Psoas muscle (tissue), 8 donors: Measurements from ENCODE around the gene DLG5. TPM values are rescaled to one million over a fixed set of nuclear protein-coding genes. Genes with fewer than 3 reads are reported as not detected.

Experiments used
- ATAC-seq, 4 donors: fragments of 200-7000 bp; cut with Tn5 transposase; one replicate each; pipeline ENCODE4 v1.9.1; 2020; ENCODE audit warnings: moderate library complexity in 3 of 4, mild to moderate bottlenecking in 2 of 4
- DNase-seq, 2 donors: peaks; one replicate each; pipeline ENCODE4 v3.0.0-alpha.2; 2020
- H3K27ac ChIP-seq: fragments of 200-600 bp; one replicate; pipeline ENCODE4 v1.8.0; 2022
- H3K27me3 ChIP-seq, 3 donors: fragments of 200-600 bp in 1 of 3; one replicate each; pipeline versions ENCODE4 v1.6.1 to v1.8.0; 2013 to 2022; ENCODE audit warnings: low read length in 2 of 3, mild to moderate bottlenecking in 2 of 3, moderate library complexity in 1 of 3; ENCODE audit not compliant: insufficient read depth in 3 of 3
- H3K36me3 ChIP-seq, 2 donors: fragments of 200-600 bp in 1 of 2; one replicate each; pipeline versions ENCODE4 v1.6.1 to v1.8.0; 2013 to 2022; ENCODE audit warnings: low read depth in 1 of 2, mild to moderate bottlenecking in 1 of 2, moderate library complexity in 1 of 2; ENCODE audit not compliant: insufficient read depth in 1 of 2
- H3K4me1 ChIP-seq: fragments of 200-600 bp; one replicate; pipeline ENCODE4 v1.8.0; 2022
- H3K4me3 ChIP-seq: fragments of 200-600 bp; one replicate; pipeline ENCODE4 v1.8.0; 2022; ENCODE audit warnings: mild to moderate bottlenecking
- H3K9me3 ChIP-seq: fragments of 200-600 bp; one replicate; pipeline ENCODE4 v1.8.0; 2022
- WGBS, 3 donors: extraction: QIAGEN DNeasy Blood & Tissue Kit; methylation state at CpG; one replicate each; pipeline versions ENCODE4 v1.1.6 to v1.1.7; 2013; 5-methylcytosine and 5-hydroxymethylcytosine counted together
- intact Hi-C, 2 donors: fragments of 100-400 bp; cut with DNase I; formaldehyde crosslinking; loops; one replicate each; pipeline versions ENCODE4 v1.11.0 to v1.14.2; 2022
- polyA plus RNA-seq, 3 donors: library from polyadenylated mRNA; stranded (reverse); fragments of 200-250 nt; gene quantifications; one replicate each; pipeline ENCODE4 v1.2.3, GENCODE V29; 2013
- total RNA-seq, 4 donors: library from RNA; stranded (reverse); fragmentation: NEBNext Ultra II Directional in 2 of 4; extraction: Animal tissue kit (Norgen Biotek cat#: 25700) in 2 of 4; gene quantifications; one replicate each; pipeline versions ENCODE4 v1.2.1 to v1.2.4, GENCODE V29; 2021 to 2023
- TF ChIP-seq, protein P1 (sequence below): fragments of 200-600 bp; IDR thresholded peaks from one replicate; pipeline ENCODE4 v1.8.0; 2022; ENCODE audit warnings: antibody characterized with exemption
- donor health status: healthy with polysubstance abuse.
- donor health status: DM: no; HTN: no; CAD: no; lungs with moderate emphysema.
- donor health status: Bipolar disorder and iron deficiency.
- donor health status: healthy.
- donor health status: DM: yes; HTN: yes; CAD: no.
- donor health status: DM: no; HTN: no; CAD: no.
- donor health status: DM: no; HTN: no; CAD: no.
- donor health status: DM: yes; HTN: yes; CAD: no.

Gene DLG5
- total and polyA plus RNA-seq, 7 donors, result 10.2 to 62.9 (median 36.9) TPM

DNA sequence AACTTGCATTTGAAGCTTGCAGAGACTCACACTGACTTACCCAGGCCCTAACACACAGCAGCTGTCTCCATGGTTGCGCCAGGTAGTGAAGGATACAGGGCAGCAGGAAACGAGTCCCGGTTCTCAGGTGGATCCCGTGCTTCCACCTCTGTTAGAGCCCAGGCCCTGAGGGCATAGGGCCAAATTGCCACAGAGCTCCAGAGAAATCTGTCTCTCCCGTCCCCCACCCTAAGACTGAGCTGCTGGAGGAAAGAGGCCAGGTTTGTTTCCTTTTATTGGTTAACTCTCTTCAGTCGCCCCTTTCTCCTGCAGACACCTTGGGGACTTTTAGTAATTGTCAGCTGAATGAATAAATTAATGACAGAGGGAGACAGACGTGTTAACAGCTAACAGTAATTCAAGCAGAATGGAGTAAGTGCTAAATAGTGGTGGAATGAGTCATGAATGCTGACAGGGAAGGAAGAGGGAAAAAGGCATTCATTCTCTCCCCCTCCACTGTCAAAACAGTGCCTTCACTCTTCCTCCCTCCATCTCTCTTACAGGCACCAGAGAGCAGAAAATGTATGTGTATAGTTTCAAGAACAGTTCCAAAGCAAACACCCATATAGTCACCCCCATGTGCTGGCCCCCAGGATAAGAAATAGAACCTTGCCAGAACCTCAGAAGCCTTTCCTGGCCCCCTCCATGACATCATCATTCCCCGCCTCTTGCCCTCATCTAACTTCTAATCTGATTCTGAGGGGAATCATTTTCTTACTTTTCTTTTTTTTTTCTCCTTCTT lies 16.8 kb upstream of the DLG5 start:
- Histone ChIP-seq H3K9me3 (no peaks in the 10 kb centered on the region), H3K4me1 (peaks cover 18% of the 10 kb centered on the region), H3K27me3 (no peaks in the 10 kb centered on the region), H3K4me3 (no peak overlapping the region), H3K27ac (peak overlapping the region; percentile 61), H3K36me3 (no peaks in the 10 kb centered on the region)
- WGBS, 3 donors, result 56 to 61% (median 60%) methylated on average over 8 of the region's 8 CpGs
- DNase-seq (peak in 1 of 2 donors; percentile 20), ATAC-seq (peak; percentile 84 to 89 (median 86))
- TF ChIP-seq, protein P1, sequence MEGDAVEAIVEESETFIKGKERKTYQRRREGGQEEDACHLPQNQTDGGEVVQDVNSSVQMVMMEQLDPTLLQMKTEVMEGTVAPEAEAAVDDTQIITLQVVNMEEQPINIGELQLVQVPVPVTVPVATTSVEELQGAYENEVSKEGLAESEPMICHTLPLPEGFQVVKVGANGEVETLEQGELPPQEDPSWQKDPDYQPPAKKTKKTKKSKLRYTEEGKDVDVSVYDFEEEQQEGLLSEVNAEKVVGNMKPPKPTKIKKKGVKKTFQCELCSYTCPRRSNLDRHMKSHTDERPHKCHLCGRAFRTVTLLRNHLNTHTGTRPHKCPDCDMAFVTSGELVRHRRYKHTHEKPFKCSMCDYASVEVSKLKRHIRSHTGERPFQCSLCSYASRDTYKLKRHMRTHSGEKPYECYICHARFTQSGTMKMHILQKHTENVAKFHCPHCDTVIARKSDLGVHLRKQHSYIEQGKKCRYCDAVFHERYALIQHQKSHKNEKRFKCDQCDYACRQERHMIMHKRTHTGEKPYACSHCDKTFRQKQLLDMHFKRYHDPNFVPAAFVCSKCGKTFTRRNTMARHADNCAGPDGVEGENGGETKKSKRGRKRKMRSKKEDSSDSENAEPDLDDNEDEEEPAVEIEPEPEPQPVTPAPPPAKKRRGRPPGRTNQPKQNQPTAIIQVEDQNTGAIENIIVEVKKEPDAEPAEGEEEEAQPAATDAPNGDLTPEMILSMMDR, result no peak
- intact Hi-C loops, result loop anchor here in 1 of 2 donors (2.0 kb wide), 1 partner anchor 43 kb away; no protein-coding TSS in a partner anchor

DNA sequence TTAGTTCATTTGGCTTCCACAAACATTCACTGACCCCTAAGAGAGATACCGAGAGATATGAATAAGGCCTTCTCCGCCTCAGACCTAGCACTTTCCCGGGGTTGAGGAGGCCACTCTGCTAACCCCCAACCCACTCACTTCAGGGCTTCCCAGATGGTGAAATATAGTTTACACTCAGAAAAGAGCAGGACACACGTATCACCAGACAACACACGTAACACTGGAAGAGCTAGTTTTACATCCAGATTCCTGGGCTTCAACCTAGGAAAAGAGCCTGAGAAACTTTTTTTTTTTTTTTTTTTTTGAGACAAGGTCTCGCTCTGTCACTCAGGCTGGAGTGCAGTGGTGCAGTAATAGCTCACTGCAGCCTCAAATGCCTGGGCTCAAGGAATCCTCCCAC lies 15.2 kb upstream of the DLG5 start:
- Histone ChIP-seq H3K27ac (no peak overlapping the region), H3K4me1 (peaks cover 18% of the 10 kb centered on the region), H3K9me3 (no peaks in the 10 kb centered on the region), H3K4me3 (no peak overlapping the region), H3K27me3 (no peaks in the 10 kb centered on the region), H3K36me3 (no peaks in the 10 kb centered on the region)
- 92 to 96% (median 94%) methylated on average over 6 of the region's 6 CpGs for WGBS, 3 donors
- ATAC-seq (no peak), DNase-seq (no peak)
- intact Hi-C loops, result loop anchor here in 1 of 2 donors (2.0 kb wide), 1 partner anchor 41 kb away; no protein-coding TSS in a partner anchor
- TF ChIP-seq, protein P1, result no peak

GRCh38 chr10:77940627-77941026 lies 14.1 kb upstream of the DLG5 start:
- TF ChIP-seq, protein P1, result no peak
- intact Hi-C loops, result no loop called here
- H3K4me1 ChIP-seq, result peaks cover 18% of the 10 kb centered on the region
- H3K4me3 ChIP-seq, result no peak overlapping the region
- WGBS, 3 donors, result 81 to 83% (median 83%) methylated on average over 3 of the region's 3 CpGs
- H3K27ac ChIP-seq, result no peak overlapping the region
- no peaks in the 10 kb centered on the region for H3K27me3 ChIP-seq
- DNase-seq (no peak), ATAC-seq (no peak)
- no peaks in the 10 kb centered on the region for H3K36me3 ChIP-seq
- H3K9me3 ChIP-seq, result no peaks in the 10 kb centered on the region

DNA sequence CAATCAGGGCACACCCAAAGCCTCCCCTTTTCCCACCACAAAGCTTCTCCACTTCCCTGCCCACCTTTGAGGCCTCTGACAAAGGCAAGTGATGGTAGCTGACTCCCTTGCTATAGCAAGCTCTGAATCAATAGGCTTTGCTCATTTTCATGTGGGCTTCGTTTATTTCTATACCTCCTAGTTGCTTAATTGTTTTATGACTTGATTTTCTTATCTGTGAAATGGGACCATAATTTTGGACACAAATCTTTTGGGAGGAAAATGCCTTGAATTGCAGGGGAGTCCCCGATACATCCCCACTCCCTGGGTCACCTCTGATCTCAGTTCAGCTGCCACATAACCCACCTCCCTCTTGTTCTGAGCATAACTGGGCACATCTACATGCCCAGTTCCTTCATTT lies 13.7 kb upstream of the DLG5 start:
- WGBS, 3 donors, result 92 to 100% (median 98%) methylated on average over 2 of the region's 2 CpGs
- no peak overlapping the region for H3K27ac ChIP-seq
- intact Hi-C loops, result no loop called here

More for the DNA sequence above, 13.7 kb upstream of the DLG5 start:
- Histone ChIP-seq H3K36me3 (no peaks in the 10 kb centered on the region), H3K9me3 (no peaks in the 10 kb centered on the region), H3K27me3 (no peaks in the 10 kb centered on the region), H3K4me1 (peaks cover 18% of the 10 kb centered on the region), H3K4me3 (no peak overlapping the region)
- ATAC-seq, result no peak
- no peak for DNase-seq
- TF ChIP-seq, protein P1, result no peak
